Ovary (tissue), 3 donors: ENCODE results near the gene DDX51.

Experiments
- EP300 ChIP-seq: sonication (generic); formaldehyde crosslinking; IDR thresholded peaks from one replicate; pipeline ENCODE4 v1.6.1; 2017; ENCODE audit warnings: antibody characterized with exemption
- POLR2A ChIP-seq: fragments of 450-650 bp; IDR thresholded peaks from one replicate; pipeline ENCODE4 v1.6.1; 2017; ENCODE audit warnings: antibody characterized with exemption, mild to moderate bottlenecking, moderate library complexity
- TF ChIP-seq, protein P1 (sequence below), 3 donors: fragments of 450-650 bp in 2 of 3; fragments of 200-600 bp in 1 of 3; IDR thresholded peaks; one replicate each; pipeline versions ENCODE4 v1.5.1 to v1.8.0; 2016 to 2022; ENCODE audit warnings: antibody characterized with exemption in 3 of 3, mild to moderate bottlenecking in 1 of 3
- donor health status: DM: no; HTN: no; CAD: no.

DNA sequence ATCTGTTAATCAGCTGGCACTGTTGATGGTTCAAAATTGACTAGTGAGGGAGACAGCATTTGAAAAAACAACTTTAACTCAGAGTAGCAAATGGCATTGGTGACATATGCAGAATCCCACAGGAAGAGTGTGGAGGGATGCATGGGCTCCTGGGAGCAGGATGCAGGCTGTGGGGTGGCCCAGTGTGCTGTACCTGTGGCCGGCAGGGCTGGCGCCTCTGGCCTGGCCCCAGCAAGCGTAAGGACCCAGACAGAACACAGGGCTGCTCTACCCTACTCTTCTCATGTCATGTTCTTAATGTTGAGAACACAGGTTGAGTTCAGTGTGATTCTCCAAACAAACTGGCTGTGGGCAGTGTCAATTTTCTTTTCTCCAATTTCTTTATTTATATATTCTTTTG lies 33.4 kb downstream of the DDX51 start:
- TF ChIP-seq, protein P1, sequence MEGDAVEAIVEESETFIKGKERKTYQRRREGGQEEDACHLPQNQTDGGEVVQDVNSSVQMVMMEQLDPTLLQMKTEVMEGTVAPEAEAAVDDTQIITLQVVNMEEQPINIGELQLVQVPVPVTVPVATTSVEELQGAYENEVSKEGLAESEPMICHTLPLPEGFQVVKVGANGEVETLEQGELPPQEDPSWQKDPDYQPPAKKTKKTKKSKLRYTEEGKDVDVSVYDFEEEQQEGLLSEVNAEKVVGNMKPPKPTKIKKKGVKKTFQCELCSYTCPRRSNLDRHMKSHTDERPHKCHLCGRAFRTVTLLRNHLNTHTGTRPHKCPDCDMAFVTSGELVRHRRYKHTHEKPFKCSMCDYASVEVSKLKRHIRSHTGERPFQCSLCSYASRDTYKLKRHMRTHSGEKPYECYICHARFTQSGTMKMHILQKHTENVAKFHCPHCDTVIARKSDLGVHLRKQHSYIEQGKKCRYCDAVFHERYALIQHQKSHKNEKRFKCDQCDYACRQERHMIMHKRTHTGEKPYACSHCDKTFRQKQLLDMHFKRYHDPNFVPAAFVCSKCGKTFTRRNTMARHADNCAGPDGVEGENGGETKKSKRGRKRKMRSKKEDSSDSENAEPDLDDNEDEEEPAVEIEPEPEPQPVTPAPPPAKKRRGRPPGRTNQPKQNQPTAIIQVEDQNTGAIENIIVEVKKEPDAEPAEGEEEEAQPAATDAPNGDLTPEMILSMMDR (IDR thresholded peaks at IDR 0.05) = no peak
- no peak for TF ChIP-seq POLR2A
- TF ChIP-seq EP300 = no peak
